T-helper 2 cell treated with Interferon-gamma antibody and Interleukin-4, amounts not matched to agents 5 μg/mL and 100 μg/mL, for 36 hours (primary cell): ENCODE data around the gene NACC2.

Experiments used
- DNase-seq: peaks from one replicate; pipeline ENCODE4 v3.0.0; 2021; ENCODE audit warnings: low spot score
- H3K27ac Mint-ChIP-seq: one replicate; pipeline ENCODE4 v1.8.0; 2021; ENCODE audit warnings: mild to moderate bottlenecking, mixed read lengths
- H3K27me3 Mint-ChIP-seq: one replicate; pipeline ENCODE4 v1.8.0; 2021; ENCODE audit warnings: low read depth, mixed read lengths
- H3K36me3 Mint-ChIP-seq: one replicate; pipeline ENCODE4 v1.8.0; 2021; ENCODE audit warnings: low read depth, mixed read lengths
- H3K4me1 Mint-ChIP-seq: one replicate; pipeline ENCODE4 v1.8.0; 2021; ENCODE audit warnings: low read depth, mixed read lengths
- H3K4me3 Mint-ChIP-seq: one replicate; pipeline ENCODE4 v1.8.0; 2022; ENCODE audit warnings: mild to moderate bottlenecking, moderate library complexity, mixed read lengths
- H3K9me3 Mint-ChIP-seq: one replicate; pipeline ENCODE4 v1.8.0; 2021; ENCODE audit warnings: mixed read lengths

The NACC2 gene

DNA sequence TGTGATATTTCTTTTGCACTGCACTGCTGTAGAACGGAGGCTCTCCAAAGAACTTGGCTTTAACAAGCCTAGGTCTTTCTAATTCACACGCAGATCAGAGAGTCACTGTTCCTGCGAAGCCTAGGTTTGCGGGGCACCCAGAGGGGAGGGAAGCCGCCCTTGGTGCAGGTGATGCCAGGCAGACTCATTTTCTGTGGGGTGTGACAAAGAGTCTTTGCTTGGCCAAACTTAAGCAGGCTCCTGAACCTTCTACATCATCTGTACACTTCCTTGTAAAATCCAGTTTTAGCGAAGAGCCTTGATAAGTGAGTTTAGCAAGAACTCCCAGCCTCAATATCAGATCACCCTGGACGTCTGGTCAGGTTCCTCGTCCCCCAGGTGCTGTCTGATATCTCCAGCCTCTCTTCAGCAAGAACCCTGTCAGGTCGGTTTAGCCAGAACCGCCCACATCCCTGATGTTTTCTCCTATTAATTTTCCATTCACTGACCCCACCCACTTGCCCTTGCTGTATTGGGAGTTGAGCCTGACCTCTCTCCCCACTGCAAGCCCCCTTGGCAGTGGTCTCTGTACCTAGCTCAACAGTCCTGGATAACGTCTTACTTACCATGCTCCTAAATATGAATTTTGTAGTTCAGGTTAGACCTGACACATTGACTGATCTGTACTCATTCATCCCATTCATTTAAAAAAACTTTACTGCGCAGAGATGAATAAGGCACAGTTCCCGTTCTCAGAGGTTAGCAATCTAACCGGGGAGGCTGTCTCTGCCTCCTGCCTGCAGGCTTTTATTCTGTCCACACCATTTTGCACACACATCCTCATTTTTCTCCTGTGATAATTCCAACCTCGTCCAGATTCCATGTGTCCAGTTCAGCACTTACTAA is 133.0 kb downstream of the NACC2 start:
- no peak overlapping the region for H3K27ac Mint-ChIP-seq

DNA sequence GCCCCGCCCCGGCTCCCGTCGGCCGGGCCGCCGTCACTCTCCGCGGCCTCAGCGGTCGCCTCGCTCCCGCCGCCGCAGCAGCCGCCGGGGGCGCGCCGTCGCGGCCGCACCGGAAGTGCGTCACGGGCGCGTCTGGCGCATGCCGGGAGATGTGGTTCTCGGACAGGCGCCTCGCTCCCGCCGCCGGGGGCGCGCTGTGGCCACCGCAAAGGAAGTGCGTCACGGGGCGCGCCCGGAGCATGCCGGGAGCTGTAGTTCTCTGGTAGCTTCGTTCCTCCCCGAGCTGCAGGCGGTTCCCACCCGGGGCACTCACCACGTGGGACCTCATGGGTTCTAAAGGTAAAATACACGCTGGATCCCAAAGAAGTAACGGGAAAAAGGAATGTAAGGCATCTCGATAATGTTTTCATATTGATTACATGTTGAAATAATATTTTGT is 133.8 kb downstream of the NACC2 start, which contains the start of gene UBAC1:
Gene UBAC1, minus strand, starts transcription at position 97 of the 439 bp plus-strand sequence. CDS start 211 bp downstream, outside the sequence.
- H3K4me1 Mint-ChIP-seq: peaks cover 25% of the 10 kb centered on the region
- peak within 1 kb of the TSS; percentile 87 for H3K4me3 Mint-ChIP-seq
- peak within 1 kb of the TSS; percentile 51 for H3K27ac Mint-ChIP-seq
- peak; percentile 96 for DNase-seq
- no peaks in the 10 kb centered on the region for H3K36me3 Mint-ChIP-seq
- H3K27me3 Mint-ChIP-seq: no peaks in the 10 kb centered on the region
- H3K9me3 Mint-ChIP-seq: no peaks in the 10 kb centered on the region

More for the DNA sequence above, 133.0 kb downstream of the NACC2 start:
- H3K4me3 Mint-ChIP-seq: peak overlapping the region; percentile 54
- no peaks in the 10 kb centered on the region for H3K27me3 Mint-ChIP-seq
- no peak for DNase-seq
- no peaks in the 10 kb centered on the region for H3K9me3 Mint-ChIP-seq
- H3K36me3 Mint-ChIP-seq: no peaks in the 10 kb centered on the region
- peaks cover 25% of the 10 kb centered on the region for H3K4me1 Mint-ChIP-seq

DNA sequence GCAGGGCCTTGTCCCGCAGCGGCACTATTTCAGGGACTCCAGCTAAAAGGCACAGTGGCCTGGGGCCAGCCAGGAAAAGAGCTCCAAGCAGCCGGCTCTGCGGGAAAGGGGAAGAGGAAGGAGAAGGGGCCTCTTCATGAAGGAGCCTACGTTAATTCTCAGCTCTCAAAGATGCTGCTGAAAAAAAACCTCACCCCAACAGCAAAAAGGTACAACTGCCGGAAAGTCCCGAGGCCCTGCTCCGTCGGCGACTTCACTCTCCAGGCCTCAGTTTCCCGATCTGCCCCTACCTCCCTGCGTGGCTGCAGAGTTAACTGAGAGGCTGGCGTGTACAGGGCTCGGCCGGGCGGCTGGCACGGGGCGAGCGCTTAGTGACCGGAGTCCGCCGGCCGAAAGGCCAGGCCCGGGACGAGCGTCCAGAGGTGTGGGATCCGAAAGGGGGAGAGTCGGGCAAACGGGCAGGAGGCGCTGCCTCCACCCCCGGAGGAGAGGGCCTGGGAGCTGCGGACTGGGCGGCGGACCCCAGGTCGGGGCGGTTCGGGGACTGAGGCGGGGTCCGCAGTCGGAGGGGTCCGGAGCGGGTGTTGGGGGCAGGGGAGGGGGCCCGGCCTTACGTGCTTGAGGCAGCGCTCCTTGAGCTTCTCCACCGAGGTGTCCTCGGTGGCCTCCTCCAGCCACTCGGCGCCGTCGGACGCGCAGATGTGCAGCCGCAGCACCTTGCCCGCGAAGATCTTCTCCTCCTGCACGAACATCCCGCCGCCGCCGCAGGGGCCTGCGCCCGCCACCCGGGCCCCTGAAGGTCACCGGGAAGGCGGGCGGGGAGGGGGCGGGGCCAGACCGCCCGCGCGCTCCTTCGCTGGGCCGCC is 134.4 kb downstream of the NACC2 start:
- peak overlapping the region; percentile 51 for H3K27ac Mint-ChIP-seq
- no peaks in the 10 kb centered on the region for H3K27me3 Mint-ChIP-seq
- no peak for DNase-seq
- peak overlapping the region; percentile 87 for H3K4me3 Mint-ChIP-seq
- H3K4me1 Mint-ChIP-seq: peaks cover 25% of the 10 kb centered on the region
- no peaks in the 10 kb centered on the region for H3K36me3 Mint-ChIP-seq
- H3K9me3 Mint-ChIP-seq: no peaks in the 10 kb centered on the region

DNA sequence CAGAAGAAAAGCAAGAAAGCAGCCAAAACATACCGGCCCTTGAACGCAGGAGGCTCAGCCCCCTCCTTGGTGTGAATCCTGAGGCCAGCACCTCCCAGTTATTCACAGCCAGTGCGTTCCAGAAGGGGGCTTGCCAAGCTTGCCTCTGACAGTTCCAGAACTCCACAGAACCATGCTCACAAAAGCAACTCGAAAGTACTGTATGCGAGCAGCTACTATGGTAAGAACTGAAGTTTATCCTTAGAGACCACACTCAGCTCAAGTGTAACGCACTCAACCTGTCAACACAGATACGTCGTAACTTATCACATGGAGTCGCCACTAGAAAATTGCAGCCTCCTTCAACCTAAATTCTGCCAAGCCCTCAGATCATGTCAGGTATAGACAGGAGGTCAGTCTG is 135.3 kb downstream of the NACC2 start:
- Mint-ChIP-seq H3K36me3 (peaks cover 1% of the 10 kb centered on the region), H3K4me3 (peak overlapping the region; percentile 87), H3K4me1 (peaks cover 25% of the 10 kb centered on the region), H3K27me3 (no peaks in the 10 kb centered on the region), H3K27ac (peak overlapping the region; percentile 51), H3K9me3 (no peaks in the 10 kb centered on the region)
- DNase-seq: no peak

DNA sequence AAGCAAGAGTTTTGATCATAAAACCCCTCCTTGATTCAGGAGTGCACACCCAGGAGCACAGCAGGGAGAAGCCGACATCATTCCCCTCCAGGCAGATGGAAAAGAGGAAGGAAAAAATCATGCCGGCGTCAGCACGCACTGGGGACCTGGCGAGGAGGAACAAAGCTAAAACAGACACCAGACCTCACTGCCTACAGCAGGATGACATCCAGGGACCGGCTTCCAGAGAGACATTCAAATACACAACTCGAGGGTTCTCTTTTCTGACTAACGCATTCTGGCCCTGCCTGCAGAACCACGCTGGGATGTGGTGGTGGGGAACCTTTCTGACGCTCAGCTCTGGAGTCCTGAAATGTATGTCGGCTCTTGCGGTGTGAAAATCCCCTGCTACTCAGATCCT is 136.6 kb downstream of the NACC2 start:
- peaks cover 4% of the 10 kb centered on the region for H3K36me3 Mint-ChIP-seq

DNA sequence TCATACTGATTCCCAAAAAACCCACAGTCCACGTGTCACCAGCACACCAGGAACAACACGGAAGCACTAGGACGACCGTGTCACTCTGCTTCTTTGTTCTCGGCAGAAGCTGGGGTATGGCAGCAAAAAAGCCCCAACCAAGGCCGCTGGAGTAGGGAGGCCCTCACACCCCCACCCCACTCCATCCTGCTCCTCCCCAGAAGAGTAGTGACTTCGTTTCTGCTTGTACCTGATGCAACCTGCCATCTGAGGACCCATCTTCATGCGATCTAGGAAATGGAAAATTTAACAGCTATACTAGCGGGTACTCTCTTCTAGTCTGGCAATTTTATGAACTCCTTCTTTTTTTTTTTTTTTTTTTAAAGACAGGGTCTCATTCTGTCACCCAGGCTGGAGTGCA is 137.7 kb downstream of the NACC2 start:
- DNase-seq: no peak
- Mint-ChIP-seq H3K4me1 (peaks cover 22% of the 10 kb centered on the region), H3K36me3 (peaks cover 9% of the 10 kb centered on the region), H3K4me3 (no peak overlapping the region), H3K27ac (no peak overlapping the region), H3K27me3 (no peaks in the 10 kb centered on the region), H3K9me3 (no peaks in the 10 kb centered on the region)

More for the DNA sequence above, 136.6 kb downstream of the NACC2 start:
- Mint-ChIP-seq H3K27me3 (no peaks in the 10 kb centered on the region), H3K27ac (no peak overlapping the region), H3K4me3 (no peak overlapping the region), H3K4me1 (peaks cover 25% of the 10 kb centered on the region), H3K9me3 (no peaks in the 10 kb centered on the region)
- DNase-seq: no peak

DNA sequence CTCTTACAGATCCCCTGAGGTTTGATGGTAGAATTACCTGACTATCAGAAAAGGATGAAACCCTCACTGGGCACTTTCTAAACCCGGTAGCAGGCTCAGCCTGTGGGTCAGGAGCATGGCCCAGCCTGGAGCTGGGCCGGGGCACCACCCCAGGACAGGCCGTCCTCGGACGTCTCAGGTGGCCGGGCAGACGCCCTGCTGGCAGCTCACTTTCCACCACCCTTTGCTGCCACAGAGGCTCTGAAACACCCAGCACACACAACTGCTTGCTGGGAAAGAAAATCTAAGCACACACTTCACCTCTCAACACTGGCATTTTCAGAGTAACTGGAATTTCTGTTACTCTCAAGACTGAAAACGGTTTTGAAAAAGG is 138.3 kb downstream of the NACC2 start:
- no peak for DNase-seq
- H3K27me3 Mint-ChIP-seq: no peaks in the 10 kb centered on the region
- H3K4me1 Mint-ChIP-seq: peaks cover 17% of the 10 kb centered on the region
- H3K27ac Mint-ChIP-seq: no peak overlapping the region
- H3K9me3 Mint-ChIP-seq: no peaks in the 10 kb centered on the region
- no peak overlapping the region for H3K4me3 Mint-ChIP-seq
- peaks cover 12% of the 10 kb centered on the region for H3K36me3 Mint-ChIP-seq
